Measurements from ENCODE around the gene CST3.
"Not testable (repeated sequence)": the region's sequence is repeated elsewhere in the genome, so short reads cannot be mapped to it uniquely, and the experiment has no call there.

CST3 gene, protein sequence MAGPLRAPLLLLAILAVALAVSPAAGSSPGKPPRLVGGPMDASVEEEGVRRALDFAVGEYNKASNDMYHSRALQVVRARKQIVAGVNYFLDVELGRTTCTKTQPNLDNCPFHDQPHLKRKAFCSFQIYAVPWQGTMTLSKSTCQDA

DNA sequence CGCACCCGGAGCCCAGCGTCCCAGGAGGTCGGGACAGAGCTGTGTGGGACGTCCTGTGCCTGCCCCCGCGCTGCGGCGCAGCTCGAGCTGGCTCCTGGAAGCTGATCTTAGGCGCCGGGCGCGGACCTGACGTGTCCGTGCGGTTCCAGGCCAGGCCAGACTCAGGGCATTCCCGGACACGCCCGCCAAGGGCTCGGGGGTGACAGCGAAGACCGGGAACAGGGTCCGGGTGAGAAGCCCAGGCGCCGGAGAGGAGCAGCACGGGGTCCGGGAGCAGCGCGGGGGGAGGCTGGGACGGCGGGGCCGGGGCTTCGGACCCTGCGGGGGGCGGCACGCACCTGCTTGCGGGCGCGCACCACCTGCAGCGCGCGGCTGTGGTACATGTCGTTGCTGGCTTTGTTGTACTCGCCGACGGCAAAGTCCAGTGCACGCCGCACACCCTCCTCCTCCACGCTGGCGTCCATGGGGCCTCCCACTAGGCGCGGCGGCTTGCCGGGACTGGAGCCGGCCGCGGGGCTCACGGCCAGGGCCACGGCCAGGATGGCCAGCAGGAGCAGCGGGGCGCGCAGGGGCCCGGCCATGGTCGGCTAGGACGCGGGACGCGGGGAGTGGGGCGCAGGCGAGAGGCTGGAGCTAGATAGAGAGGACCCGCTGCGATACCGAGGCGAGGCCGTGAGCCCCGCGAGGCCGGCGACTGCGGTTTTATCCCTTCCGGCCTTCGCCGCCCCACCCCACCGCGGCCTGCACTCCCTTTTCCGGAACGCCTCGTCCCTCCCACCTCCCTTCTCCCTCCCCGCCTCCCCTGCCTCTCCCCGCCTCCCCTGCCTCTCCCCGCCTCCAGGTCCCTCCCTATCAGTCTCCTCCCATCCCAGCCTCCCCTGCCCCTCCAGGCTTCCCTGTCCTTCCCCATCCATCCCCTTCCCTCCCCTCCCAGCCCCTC is at the start of gene CST3:
Gene CST3, minus strand, starts transcription at position 674 of the 940 bp plus-strand sequence. Its CDS starts 93 bp downstream, at position 581.
- DNase-seq (ENCODE audit: low read depth): no peak

DNA sequence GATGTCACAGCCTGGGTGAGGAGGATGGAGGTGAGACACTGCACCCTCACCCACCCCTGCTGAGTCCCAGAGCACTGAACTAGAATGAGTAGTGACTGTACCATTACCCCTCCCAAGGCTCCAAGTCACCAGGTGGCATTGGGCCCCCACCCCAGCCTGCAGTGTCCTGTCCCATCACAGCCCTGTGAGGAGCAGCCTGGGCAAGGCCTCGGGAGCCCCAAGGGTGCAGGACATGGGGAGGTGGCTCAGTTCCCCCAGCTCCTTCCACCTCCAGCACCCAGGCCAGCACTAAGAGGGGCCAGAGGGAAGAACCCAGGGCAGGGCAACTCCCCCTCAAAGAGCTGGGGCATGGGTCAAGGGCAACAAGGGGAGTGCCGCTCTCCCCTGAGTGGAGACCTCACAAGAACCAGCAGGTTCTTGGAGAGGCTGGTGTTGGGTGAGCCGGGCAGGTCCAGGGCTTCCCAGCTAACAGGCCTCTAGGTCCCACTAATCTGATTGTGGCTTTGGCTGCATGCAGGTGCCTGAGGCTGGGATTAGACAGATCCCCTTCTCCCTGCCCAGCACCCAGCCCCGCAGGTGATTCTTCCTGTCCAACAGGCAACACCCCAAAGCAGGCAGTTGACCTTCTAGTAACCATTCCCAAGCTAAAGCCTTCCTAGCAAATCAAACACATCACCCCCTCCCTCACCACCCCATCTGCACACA is 48.4 kb upstream of the CST3 start:
- no peak for DNase-seq (ENCODE audit: low read depth)

DNA sequence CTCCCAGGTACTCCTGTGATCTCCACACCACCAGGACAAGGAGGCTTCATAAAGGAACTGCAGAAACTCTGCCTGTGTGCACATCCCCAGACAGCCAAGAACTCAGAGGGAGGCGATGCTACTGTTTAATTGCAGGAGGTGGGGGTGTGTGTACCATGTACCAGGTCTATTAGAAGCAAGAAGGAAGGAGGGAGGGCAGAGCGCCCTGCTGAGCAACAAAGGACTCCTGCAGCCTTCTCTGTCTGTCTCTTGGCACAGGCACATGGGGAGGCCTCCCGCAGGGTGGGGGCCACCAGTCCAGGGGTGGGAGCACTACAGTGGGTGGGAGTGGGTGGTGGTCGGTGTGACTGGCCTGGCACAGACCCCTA is 47.8 kb upstream of the CST3 start:
- not testable (repeated sequence) for DNase-seq (ENCODE audit: low read depth)

DNA sequence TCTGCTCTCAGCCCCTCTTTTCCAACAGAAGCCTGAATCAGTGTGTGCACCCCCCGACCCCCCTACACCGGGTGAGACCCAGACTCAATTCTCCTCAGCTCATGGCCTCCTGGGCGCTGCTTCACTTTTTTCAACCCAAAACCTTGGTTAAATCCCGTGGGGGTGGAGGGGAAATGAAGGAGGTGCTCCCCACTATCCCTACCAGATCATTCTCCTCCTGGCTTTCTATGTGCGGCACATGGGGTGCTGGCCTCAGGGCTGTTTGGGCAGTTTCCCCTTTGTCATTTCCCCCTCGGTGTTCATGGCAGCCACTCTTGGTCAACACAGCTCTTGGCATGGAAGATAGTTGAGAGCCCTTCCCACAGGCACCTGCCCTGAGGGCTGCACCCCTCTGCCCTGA is 46.5 kb upstream of the CST3 start:
- DNase-seq (ENCODE audit: low read depth): no peak

DNA sequence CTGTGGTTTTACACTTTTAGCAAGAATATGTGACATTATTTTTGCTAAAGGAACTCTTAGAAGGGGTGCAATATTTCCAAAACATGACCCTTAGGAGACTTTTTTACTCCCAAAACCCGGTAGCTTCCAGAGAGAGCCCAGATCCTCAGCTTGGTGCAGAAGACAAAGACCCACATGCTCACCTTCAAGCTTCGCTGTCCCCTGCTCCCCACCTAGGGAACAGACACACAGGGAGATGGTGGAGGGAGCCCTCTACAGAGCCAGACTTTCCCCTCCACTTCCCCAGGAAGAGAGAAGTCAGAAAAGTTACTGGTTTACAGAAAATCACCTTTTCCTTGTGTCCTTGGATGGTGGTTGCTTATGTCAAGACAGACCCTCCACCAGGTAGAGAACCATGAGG is 46.1 kb upstream of the CST3 start:
- DNase-seq (ENCODE audit: low read depth): no peak

DNA sequence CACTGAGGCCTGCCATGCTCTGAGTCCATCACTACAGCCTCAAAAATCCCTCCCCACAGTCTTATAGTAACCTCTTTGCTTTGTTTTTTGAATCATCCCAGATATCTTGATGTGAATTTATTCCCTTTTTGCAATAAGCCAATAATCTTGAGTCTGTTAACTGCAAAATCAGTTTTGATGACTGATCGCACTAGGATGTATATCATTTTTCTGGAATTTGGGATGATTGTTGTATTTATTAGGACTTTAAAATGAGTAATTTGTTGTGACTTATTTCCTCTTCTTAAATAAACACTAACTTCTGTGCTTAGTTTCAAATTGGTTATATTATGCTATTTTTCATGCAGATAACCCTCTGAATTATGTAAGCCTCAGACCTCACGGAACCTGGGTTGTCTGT is 45.5 kb upstream of the CST3 start:
- no peak for DNase-seq (ENCODE audit: low read depth)

DNA sequence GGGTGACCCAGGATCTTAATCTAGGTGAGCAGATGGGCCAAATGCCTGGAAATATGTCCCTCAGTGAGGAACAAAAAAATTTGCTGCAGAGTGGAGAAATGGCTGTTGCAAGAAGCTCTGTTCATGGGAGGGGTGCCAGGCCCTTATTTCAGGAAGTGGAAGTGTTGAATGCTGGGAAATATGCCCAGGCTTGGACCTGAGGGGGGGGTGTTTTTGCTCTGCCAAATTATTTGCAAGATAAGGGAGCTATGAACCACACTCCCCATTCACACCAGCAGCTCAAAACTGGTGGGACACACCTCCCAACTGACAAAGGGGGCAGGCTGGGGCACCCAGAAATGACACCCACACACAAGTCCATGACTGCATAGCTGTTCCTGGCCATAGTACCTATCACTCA is 42.4 kb upstream of the CST3 start:
- no peak for DNase-seq (ENCODE audit: low read depth)

DNA sequence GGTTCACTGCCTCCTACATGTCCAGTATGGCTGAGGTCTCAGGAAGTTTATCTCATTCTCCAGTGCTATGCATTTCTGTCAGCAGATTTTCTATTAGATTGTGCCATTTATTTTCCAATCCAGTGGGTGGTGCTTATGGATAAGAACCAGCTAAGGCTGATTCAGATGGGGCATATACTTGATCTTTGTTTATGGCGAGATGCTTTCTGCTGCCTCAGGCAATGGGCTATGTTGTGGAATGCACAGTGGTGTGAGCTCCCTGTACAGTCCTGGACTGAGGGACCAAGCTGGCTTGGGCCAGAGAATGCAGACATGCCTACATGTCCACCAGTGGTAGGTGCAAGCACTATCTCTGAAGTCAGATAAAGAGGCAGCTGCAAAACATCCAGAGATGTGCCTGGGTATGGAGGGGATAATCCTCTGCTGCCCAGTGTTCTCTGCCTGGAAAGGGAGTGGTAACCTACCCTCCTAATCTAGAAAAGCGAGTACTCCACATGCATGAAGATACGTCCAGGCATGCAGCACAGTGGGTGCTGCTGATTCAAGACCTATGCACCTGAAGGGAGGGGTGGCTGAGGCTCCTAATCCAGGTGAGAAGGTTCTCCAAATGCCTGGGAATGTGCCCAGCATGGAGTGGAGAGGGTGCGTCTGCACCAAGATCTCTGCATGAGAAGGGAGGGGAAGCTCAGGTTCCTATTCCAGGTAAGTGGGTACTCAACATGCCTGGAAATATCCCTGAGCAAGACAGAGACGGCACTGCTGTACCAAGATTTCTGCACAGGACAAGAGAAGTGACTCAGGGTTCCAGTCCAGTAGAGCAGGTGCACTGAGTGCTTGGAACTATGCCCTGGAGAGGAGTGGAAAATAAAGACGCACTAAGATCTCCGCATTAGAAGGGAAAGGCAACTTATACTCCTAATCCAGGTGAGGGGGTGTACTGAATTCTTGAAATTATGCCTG is 41.7 kb upstream of the CST3 start:
- DNase-seq (ENCODE audit: low read depth): no peak

DNA sequence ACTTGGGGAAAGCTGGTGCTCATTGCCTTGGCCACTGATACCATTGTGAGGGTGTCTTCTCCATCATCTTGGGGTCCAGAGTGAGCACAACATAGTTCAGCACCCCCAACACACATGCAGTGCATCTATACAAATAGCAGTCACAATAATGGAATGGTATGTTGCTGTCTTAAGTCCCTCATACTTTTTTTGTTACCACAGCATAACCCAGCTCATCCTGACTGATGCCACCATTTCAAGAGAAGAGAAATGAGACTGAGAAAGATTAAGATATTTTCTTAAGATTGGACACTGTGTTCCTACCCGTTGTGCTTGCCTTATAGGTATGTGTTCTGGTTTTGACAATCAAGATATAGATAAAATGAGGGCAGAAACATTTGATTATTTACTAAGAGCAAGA is 35.5 kb upstream of the CST3 start:
- DNase-seq (ENCODE audit: low read depth): no peak

DNA sequence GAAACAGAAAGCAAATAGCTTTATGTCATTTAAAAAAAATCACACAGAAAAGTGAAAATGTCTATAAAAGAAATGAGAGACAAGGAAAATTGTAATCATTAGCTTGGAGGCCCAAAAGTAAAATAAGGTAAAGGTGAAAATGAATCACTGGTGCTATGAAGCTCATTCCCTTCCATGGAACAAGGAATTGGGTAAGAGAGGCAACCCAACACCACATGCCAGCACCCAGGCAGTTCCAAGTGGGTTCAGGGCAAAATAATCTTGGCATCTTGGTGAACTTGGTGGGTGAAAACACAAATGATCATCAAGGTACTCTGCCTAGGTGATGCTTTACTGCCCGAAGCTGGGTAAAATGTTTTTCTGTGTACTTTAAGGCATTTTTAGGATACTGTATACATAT is 34.4 kb upstream of the CST3 start:
- no peak for DNase-seq (ENCODE audit: low read depth)

DNA sequence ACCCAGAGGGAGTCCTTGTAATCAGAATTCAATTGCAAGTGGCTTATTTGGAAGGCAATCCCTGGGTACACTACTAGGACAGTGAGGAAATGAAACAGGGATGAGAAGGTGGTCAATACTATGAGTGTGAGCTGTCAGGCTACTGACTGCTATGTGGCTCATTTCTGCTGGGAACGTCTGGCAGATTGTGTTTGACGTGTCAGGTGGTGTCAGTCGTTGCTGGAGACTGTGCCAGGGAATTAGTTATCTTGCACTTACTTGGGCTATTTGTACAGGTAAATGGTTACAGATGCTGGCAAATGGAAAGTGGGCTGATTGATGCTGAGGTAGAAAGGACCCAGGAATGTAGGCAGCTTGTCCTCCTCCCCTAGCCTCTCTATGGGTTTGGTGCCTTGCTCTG is 33.7 kb upstream of the CST3 start:
- no peak for DNase-seq (ENCODE audit: low read depth)

DNA sequence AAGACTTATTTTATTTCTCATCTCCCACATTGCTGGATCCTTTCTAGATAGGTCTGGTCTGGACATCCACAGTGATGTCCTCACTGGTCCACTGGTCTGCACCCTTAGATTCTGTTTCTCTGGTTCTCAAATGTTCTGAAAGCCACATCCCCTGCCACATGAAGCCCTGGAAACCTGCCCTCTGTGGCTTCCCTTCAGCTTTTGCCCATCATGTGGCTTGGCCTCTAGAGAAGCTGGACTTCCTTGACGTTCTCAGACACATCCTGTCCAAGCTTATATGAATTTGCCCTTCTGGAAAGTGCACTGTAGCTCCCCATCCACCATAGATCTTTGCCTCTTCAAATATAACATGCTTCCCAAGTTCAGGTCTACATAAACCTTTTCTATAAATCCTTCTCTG is 32.6 kb upstream of the CST3 start:
- no peak for DNase-seq (ENCODE audit: low read depth)

DNA sequence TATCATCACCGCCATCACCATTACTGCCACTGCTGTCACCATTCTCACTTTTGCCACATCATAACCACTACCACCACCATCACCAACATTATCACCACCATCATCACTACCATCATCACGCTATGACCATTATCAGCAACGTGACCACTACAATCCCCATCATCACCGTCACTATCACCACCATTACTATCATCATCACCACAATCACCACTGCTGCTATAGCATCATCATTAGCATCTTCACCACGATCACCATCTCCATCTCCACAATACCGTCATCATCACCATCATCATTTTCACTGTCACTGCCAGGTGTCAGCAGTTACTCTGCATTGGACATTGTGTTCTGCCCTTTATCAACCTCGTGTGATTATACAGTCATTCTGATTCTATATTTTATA is 32.1 kb upstream of the CST3 start:
- DNase-seq (ENCODE audit: low read depth): no peak

DNA sequence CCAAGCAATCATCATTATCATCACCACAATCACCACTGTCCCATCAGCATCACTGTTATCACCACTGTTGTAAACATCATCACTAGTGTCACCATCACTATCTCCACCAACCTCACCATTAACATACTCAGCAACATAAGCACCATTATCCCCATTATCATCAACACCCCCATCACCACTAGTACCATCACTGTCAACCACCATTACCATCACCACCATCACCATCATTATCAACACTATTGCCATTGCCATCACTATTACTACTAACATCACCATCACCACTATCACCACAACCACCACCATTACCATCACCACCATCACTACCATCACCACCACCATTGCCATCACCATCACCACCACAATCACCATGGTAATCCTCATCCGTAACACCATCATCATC is 31.6 kb upstream of the CST3 start:
- no peak for DNase-seq (ENCODE audit: low read depth)

DNA sequence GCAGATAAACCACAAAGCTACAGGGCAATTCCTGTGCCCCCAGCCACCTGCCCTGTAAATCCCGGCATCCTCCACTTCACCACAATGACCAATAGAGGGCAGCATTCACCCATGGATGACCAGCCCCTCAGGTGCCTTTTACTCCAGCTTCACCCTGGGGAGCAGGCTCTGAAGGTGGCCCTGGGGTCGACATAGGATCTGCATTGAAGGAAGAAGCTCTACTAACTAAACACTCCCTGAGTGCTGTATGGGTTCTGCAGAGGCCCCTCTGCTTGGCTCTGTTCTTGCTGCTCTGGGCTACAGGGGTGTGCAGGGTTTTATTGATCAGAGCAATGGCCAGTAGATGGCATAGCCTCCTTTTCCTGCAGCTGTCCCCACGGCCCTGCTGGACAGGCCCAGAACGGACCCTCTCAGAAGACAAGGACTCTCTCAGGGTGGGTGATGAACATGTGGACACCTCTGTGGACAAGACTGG is 30.8 kb upstream of the CST3 start:
- DNase-seq (ENCODE audit: low read depth): peak; percentile 21

DNA sequence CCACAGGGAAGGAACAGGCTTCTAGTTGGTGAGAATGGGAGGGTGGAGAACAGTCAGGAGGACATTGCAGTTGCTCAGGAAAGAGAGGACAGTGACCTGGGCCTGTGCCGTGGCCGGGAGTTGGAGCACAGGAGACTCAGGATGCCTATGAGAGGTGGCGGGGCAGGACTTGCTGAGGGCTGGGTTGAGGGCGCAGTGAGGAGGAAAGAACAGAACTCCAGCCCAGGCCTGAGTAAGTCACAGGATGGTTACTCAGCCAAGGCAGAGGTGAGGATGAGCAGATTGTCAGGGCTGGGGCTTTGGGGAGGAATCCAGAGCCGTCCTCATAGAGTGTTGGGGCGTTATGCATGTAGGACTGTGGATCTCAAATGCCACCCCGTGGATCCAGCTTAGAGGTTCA is 29.9 kb upstream of the CST3 start:
- DNase-seq (ENCODE audit: low read depth): no peak

DNA sequence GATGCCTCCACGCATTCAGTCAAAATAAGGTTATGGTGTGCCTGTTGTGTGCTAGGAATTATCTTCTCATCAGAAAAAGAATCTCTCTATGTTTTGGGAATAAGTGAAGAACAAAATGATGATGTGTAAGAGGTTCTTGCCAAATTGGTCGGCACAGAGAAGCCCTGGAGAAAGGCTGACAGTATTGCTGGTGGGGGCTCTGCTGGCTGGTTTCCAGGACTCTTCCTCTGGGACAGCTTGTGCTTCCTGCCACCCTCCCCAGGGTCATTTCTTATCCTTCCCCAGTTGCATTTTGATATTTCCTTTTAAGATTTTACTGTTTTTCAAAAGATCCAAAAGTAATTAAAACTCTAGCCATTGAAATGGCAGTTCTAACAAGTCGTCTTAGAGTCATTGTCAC is 28.9 kb upstream of the CST3 start:
- DNase-seq (ENCODE audit: low read depth): no peak

DNA sequence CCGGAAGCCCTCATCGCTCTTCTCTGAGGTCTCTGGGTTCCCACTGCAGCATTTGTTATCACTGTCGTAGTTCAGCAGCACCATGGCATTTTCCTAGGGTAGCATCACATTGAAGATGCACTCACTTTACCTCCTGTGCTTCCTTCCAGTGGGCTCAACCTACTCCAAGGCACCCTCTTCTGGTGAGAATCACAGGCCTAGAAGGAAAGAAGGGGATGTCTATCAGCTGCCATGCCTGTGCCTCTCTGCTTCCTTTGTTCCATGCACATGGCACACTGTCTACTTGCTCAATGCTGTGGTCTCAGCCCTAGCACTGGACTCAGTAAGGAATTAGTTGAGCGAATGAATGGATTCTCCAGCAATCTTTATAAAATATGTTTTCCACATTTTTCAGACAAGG is 28.4 kb upstream of the CST3 start:
- no peak for DNase-seq (ENCODE audit: low read depth)

DNA sequence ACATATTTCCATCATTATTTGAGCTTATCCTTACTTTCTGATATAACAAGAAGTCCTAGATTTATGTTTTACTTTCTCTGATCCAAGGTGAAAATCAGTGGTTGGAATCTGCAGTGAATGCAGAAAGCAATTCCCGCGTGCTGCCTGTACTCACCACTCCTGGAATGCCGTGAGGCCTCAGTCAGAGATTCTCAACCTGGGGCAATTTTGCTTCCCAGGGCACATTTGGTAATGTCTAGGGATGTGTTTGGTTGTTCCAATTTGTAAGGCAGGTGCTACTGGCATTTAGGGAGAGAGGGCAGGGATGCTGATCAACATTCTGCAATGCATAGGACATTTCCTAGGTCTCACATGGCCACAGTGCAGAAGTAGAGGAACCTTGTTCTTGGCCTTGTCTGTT is 27.2 kb upstream of the CST3 start:
- no peak for DNase-seq (ENCODE audit: low read depth)

DNA sequence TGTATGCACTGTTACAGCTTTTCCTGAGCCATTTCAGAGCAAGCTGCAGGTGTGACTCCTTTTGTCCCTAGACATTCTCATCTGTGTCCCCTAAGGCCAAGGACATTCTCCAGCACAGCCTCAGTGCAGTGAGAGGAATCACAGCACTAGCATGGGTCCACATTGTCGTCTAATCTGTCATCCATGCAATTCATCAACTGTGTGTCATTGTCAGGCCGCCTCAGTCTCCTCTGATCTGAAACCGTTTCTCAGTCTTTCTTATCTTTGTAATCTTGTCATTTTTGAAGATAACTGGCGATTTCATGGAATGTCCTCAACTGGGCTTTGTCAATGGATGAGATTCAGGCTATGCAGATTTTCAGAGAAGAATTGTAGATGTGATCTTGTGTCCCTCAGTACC is 26.3 kb upstream of the CST3 start:
- DNase-seq (ENCODE audit: low read depth): not testable (repeated sequence)

DNA sequence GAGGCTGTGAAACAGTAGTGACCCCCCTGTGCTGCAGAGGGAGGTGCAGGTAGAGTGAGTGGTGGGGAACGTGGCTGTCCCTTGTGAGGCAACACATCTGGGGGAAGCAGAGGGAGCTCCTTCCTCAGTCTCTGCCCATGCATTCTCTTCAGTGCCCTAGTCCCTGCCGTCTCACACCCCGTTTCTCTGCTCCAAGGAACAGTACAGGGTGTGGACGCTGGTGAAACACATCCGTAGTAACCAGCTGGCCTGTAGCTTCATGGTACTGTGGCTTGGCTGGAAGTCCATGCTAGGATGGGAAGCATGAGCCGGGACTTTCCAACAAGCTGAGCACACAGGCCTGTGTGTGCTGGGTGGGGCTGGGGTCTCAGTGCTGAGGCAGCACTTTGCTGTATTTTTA is 25.4 kb upstream of the CST3 start:
- DNase-seq (ENCODE audit: low read depth): no peak

DNA sequence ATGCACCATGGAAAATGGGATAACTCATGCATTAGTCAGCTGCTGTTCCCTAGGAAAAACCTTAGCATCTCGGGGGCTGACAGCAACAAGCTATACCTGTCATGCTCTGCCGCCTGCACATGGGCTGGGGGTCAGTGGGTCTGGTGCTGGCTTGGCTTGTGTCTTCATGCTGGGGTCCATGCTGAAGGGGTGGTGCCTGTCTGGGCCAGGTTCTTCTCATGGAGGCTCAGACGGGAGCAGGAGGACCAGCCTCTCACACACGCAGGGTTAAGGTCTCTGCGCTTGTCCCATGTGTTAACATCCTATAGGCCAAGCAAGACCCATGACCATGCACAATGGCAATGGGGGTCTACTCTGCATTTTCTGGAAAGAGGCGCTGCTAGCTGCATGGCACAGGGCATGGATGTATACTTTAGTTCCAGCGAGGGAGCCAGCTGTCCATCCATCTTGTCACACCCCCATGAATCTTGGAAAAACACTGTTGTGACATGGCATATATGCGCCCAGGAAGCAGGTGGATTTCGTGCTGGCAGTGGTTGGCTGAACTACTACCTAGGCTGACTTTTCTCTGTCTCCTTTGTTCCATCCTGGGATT is 24.6 kb upstream of the CST3 start:
- DNase-seq (ENCODE audit: low read depth): no peak

Measured in activated T-cell treated with anti-CD3 and anti-CD28 coated beads for 24 hours (primary cell).